Panc1 (cell line): ENCODE data around the gene ZNF428. TPM values are rescaled to one million over a fixed set of nuclear protein-coding genes. Genes with fewer than 3 reads are reported as not detected.
A peak's percentile ranks its signal among the peaks of the same experiment; 100 is the strongest.

Experiments
- ATAC-seq: fragments of 200-7000 bp; cut with Tn5 transposase; 2 replicates; pipeline ENCODE4 v1.9.1; 2020; ENCODE audit warnings: mild to moderate bottlenecking, moderate library complexity
- BruUV-seq: library from RNA; stranded (reverse); fragments of 400-500 nt; replicated peaks from 2 replicates; lab custom pipeline; 2021; lab: Mats Ljungman, UMichigan
- CTCF ChIA-PET: fragments of 300-600 bp; sonication (Branson Sonifier 250); formaldehyde crosslinking; loops from one replicate; lab custom pipeline; 2022; ENCODE audit warnings: antibody characterized with exemption; lab: Charles Lee
- POLR2A ChIA-PET: fragments of 300-600 bp; sonication (Branson Sonifier 250); formaldehyde crosslinking; loops from one replicate; lab custom pipeline; 2022; ENCODE audit warnings: antibody characterized with exemption; lab: Charles Lee
- DNase-seq: peaks from one replicate; pipeline ENCODE4 v3.0.0-alpha.2; 2010; ENCODE audit warnings: low read depth, low spot score
- H3K27ac ChIP-seq: 2 replicates; pipeline ENCODE4 v1.5.1; 2011; ENCODE audit warnings: mild to moderate bottlenecking, low read length, inconsistent platforms
- H3K27me3 ChIP-seq: fragments of 200-500 bp; sonication (Bioruptor generic); 2 replicates; pipeline ENCODE4 v1.6.0; 2014; ENCODE audit warnings: low read length, inconsistent platforms; ENCODE audit not compliant: control insufficient read depth, insufficient read depth
- H3K36me3 ChIP-seq: fragments of 200-500 bp; sonication (Bioruptor generic); 2 replicates; pipeline ENCODE4 v1.5.1; 2014; ENCODE audit warnings: inconsistent platforms, mild to moderate bottlenecking, low read length, moderate library complexity; ENCODE audit not compliant: control insufficient read depth, insufficient read depth
- H3K4me1 ChIP-seq: 2 replicates; pipeline ENCODE4 v1.5.1; 2011; ENCODE audit warnings: inconsistent platforms, mild to moderate bottlenecking, low read length, moderate library complexity; ENCODE audit not compliant: control insufficient read depth, insufficient read depth
- H3K4me3 ChIP-seq, 2 experiments: 2 replicates each; pipeline ENCODE4 v1.5.1; 2011 to 2012; ENCODE audit warnings: low read depth in 2 of 2, low read length in 2 of 2, mild to moderate bottlenecking in 2 of 2, inconsistent platforms in 1 of 2, moderate library complexity in 1 of 2
- H3K9me3 ChIP-seq: fragments of 200-500 bp; sonication (Bioruptor generic); 2 replicates; pipeline ENCODE4 v1.5.1; 2014; ENCODE audit warnings: low read depth, mild to moderate bottlenecking, inconsistent platforms, low read length, moderate library complexity; ENCODE audit not compliant: control insufficient read depth, insufficient read depth
- POLR2AphosphoS5 ChIP-seq: IDR thresholded peaks from 2 replicates; pipeline ENCODE4 v1.6.1; 2012; ENCODE audit warnings: mild to moderate bottlenecking, low read depth, low read length, moderate library complexity
- SIN3A ChIP-seq: IDR thresholded peaks from 2 replicates; pipeline ENCODE4 v1.6.1; 2012; ENCODE audit warnings: low read depth, mild to moderate bottlenecking, low read length, moderate library complexity, borderline replicate concordance; ENCODE audit not compliant: insufficient read depth
- TCF7L2 ChIP-seq: IDR thresholded peaks from 2 replicates; pipeline ENCODE4 v1.6.1; 2011; ENCODE audit warnings: mild to moderate bottlenecking, low read depth, low read length, inconsistent platforms
- in situ Hi-C: cut with HindIII; loops from 2 replicates; pipeline ENCODE4 v1.10.0; 2016; ENCODE audit warnings: low sequenced_read_pairs, low pct_unique_long_range_greater_than_20kb
- intact Hi-C: fragments of 100-400 bp; cut with micrococcal nuclease; formaldehyde crosslinking; loops from one replicate; pipeline ENCODE4 v1.10.0; 2022; ENCODE audit not compliant: unreplicated experiment
- total RNA-seq: library from RNA; stranded (reverse); gene quantifications from one replicate; pipeline ENCODE4 v1.2.1, GENCODE V29; 2021; ENCODE audit not compliant: unreplicated experiment
- TF ChIP-seq, protein P1 (sequence below): fragments of 450-650 bp; IDR thresholded peaks from 2 replicates; pipeline ENCODE4 v1.5.1; 2017; ENCODE audit warnings: mild to moderate bottlenecking
- TF ChIP-seq, protein P2 (sequence below), 2 experiments: IDR thresholded peaks; 2 replicates each; pipeline ENCODE4 v1.6.1; 2011 to 2012; ENCODE audit warnings: low read depth in 2 of 2, control low read depth in 1 of 2, low read length in 1 of 2, mild to moderate bottlenecking in 1 of 2, moderate library complexity in 1 of 2; ENCODE audit not compliant: insufficient read depth in 1 of 2

The ZNF428 gene
- total RNA-seq, 1 experiment from 2014 or later = 45.6 TPM

DNA sequence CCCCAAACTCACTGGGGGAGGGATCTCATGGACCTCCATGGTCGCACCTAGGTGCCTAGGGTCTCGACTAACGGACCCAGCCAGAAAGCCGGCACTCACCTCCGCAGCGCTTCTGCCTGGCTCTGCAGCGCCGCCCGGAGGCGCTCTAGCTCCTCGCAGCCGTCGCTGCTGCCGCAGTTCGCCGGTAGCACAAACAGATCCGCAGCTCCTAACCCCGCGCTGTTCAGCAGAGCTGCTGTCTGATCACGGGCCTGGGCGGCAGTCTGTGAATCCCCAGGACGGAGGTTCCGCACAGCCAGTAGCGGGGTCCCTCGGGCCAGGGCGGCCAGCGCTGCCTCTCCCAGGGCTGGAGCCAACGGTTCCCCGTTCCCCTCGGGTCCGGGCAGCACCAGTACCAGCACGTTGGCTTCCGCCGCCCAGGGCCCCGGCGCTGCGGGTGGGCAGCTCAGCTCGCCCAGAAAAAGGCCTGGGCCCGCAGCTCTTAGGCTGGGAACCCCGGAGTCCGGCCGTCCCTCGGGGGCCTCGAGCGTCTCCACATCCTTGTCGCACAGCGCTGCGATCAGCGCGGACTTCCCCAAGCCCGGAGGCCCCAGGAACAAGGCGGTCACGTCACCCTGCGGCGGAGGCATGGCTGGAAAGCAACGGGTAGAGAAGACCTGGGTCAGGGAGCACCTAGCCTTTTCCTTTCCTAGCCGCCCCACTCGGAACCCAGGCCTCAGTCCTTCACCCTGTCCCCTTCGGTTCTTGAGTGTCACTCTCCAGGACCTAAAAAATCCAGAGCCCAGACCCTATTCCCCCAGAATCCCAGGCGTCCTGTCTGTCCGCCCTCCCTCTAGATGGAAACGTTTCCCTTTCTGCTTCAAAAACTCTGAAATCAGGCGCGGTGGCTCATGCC lies 24.5 kb downstream of the ZNF428 start:
- Histone ChIP-seq H3K36me3 (peaks cover 6% of the 10 kb centered on the region; the same call in 1 of the 2 replicates), H3K4me3 (peak overlapping the region; percentile 82 to 90), H3K4me1 (peaks cover 7% of the 10 kb centered on the region; the same call in 1 of the 2 replicates), H3K27ac (peak overlapping the region; percentile 88), H3K27me3 (no peaks in the 10 kb centered on the region), H3K9me3 (no peaks in the 10 kb centered on the region)
- TF ChIP-seq, protein P1, sequence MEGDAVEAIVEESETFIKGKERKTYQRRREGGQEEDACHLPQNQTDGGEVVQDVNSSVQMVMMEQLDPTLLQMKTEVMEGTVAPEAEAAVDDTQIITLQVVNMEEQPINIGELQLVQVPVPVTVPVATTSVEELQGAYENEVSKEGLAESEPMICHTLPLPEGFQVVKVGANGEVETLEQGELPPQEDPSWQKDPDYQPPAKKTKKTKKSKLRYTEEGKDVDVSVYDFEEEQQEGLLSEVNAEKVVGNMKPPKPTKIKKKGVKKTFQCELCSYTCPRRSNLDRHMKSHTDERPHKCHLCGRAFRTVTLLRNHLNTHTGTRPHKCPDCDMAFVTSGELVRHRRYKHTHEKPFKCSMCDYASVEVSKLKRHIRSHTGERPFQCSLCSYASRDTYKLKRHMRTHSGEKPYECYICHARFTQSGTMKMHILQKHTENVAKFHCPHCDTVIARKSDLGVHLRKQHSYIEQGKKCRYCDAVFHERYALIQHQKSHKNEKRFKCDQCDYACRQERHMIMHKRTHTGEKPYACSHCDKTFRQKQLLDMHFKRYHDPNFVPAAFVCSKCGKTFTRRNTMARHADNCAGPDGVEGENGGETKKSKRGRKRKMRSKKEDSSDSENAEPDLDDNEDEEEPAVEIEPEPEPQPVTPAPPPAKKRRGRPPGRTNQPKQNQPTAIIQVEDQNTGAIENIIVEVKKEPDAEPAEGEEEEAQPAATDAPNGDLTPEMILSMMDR = peak; percentile 86
- no peak for TF ChIP-seq POLR2AphosphoS5
- 0 out of 2 replicates have a peak, but pooled peaks have one; percentile 19 for ATAC-seq
- no TSS peak for BruUV-seq
- ChIA-PET POLR2A (no interaction called here), CTCF (interaction anchor here (0.6 to 1.2 kb wide), 4 partner anchors 35 to 98 kb away, joined by 3 to 10 read pairs (median 4); no protein-coding TSS in a partner anchor)
- in situ Hi-C loops = no loop called here
- DNase-seq = no peak
- intact Hi-C loops = no loop called here

DNA sequence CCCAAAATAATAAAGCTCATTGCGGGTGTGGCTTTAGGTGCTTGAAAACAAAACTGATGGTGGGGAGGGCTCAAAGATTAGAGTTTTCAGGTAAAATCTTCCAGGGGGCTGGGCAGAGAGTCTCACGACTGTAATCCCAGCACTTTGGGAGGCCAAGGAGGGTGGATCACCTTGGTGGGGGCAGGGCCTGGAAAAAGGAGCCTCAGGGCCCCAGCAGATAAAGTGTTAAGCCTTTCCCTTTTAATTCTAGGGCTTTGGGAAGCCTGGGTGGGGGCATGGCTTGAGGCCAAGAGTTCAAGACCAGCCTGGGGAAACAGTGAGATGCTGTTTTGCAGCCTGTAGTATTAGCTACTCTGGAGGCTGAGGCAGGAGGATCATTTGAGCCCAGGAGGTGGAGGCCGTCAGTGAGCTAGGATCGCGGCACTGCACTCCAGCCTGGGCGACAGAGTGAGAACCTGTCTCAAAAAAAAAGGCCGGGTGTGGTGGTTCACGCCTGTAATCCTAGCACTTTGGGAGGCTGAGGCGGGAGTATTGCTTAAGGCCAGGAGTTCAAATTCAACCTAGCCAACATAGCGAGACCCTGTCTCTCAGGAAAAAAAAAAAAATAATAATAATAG lies 25.2 kb downstream of the ZNF428 start:
- Histone ChIP-seq H3K27ac (peak overlapping the region; percentile 34; the same call in 1 of the 2 replicates), H3K27me3 (no peaks in the 10 kb centered on the region), H3K4me1 (peaks cover 7% of the 10 kb centered on the region; the same call in 1 of the 2 replicates), H3K9me3 (no peaks in the 10 kb centered on the region), H3K4me3 (peak overlapping the region; percentile 82 to 90), H3K36me3 (peaks cover 6% of the 10 kb centered on the region; the same call in 1 of the 2 replicates)
- ChIA-PET POLR2A (no interaction called here), CTCF (interaction anchor here (0.6 to 1.2 kb wide), 4 partner anchors 35 to 99 kb away, joined by 3 to 10 read pairs (median 4); no protein-coding TSS in a partner anchor)
- TF ChIP-seq, protein P1 = no peak
- TF ChIP-seq SIN3A (no peak), POLR2AphosphoS5 (no peak), TCF7L2 (no peak)
- TF ChIP-seq, protein P2, sequence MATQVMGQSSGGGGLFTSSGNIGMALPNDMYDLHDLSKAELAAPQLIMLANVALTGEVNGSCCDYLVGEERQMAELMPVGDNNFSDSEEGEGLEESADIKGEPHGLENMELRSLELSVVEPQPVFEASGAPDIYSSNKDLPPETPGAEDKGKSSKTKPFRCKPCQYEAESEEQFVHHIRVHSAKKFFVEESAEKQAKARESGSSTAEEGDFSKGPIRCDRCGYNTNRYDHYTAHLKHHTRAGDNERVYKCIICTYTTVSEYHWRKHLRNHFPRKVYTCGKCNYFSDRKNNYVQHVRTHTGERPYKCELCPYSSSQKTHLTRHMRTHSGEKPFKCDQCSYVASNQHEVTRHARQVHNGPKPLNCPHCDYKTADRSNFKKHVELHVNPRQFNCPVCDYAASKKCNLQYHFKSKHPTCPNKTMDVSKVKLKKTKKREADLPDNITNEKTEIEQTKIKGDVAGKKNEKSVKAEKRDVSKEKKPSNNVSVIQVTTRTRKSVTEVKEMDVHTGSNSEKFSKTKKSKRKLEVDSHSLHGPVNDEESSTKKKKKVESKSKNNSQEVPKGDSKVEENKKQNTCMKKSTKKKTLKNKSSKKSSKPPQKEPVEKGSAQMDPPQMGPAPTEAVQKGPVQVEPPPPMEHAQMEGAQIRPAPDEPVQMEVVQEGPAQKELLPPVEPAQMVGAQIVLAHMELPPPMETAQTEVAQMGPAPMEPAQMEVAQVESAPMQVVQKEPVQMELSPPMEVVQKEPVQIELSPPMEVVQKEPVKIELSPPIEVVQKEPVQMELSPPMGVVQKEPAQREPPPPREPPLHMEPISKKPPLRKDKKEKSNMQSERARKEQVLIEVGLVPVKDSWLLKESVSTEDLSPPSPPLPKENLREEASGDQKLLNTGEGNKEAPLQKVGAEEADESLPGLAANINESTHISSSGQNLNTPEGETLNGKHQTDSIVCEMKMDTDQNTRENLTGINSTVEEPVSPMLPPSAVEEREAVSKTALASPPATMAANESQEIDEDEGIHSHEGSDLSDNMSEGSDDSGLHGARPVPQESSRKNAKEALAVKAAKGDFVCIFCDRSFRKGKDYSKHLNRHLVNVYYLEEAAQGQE (IDR thresholded peaks at IDR 0.05; ENCODE audit: insufficient read depth in 1 of 2, low read depth in 2 of 2, low read length in 1 of 2) = no peak
- no peak for ATAC-seq
- no peak for DNase-seq
- in situ Hi-C loops (no loop called here), intact Hi-C loops (no loop called here)
- no TSS peak for BruUV-seq
